ENCODE data around the gene RBM28.

RBM28 gene

DNA sequence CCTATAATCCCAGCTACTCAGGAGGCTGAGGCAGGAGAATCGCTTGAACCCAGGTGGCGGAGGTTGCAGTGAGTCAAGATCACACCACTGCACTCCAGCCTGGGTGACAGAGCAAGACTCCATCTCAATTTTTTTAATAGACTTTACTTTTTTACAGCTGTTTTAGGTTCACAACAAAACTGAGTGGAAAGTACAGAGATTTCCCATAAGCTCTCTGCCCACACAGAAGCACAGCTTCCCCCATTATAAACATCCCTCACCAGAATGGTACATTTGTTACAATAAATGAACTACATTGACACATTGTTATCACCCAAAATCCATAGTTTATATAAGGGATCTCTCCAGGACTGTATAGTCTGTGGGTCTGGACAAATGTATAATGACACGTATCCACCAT, 32.4 kb upstream of the RBM28 start:
- intact Hi-C loops (cut with DNase I), result no loop called here
- no peak for DNase-seq

- DNase-seq, result no peak
- intact Hi-C loops (cut with DNase I), result no loop called here
Measured at GRCh38 chr7:128374041-128374440, 30.3 kb upstream of the RBM28 start.

GRCh38 chr7:128373606-128374005, 29.9 kb upstream of the RBM28 start:
- intact Hi-C loops (cut with DNase I), result no loop called here
- peak in 1 of 42 donors; percentile 8 for DNase-seq

DNA sequence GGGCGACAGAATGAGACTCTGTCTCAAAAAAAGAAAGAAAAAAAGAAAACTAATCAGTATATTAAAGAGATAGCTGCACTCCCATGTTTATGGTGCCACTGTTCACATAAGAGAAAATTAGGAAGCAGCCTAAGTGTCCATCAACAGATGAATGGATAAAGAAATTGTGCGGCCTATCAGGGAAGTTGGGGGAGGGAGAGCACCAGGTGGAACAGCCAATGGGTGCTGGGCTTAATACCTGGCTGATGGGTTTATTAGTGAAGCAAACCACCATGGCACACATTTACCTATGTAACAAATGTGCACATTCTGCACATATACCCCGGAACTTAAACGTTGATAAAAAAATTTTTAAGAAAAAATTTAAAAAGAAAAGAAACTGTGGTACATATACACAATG, 26.8 kb upstream of the RBM28 start:
- DNase-seq, result no peak
- intact Hi-C loops (cut with DNase I), result no loop called here

- no peak for DNase-seq
- intact Hi-C loops (cut with DNase I), result no loop called here
Measured at GRCh38 chr7:128366986-128367385, 23.3 kb upstream of the RBM28 start.

GRCh38 chr7:128366300-128366699, 22.6 kb upstream of the RBM28 start:
- no peak for DNase-seq
- intact Hi-C loops (cut with DNase I), result no loop called here

- DNase-seq, result no peak
- intact Hi-C loops (cut with DNase I), result no loop called here
Measured at GRCh38 chr7:128365432-128365831, 21.7 kb upstream of the RBM28 start.

GRCh38 chr7:128364166-128364870, 20.6 kb upstream of the RBM28 start:
- peak in 1 of 42 donors; percentile 10 for DNase-seq

DNA sequence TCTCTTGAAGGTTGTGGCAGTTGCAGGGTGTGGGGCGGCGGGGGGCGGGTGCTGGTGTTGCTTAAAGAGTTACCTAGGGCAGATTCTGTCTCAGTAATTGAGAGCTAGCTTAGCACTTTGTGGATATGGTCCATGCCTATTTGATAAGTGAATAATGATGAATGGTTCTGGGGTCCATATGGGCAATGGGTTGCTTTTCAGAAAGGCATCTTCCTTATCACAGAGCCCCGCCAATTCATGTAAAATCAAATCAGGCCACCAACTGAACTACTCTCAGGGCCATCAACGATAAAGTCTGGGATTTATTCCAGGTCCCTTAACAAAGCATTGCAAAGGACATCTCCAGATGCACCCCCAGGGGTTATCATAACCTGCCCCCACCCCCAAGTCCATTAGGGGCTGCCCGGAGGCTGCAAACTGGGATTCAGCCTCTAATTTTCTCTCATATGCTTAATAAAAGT, 19.6 kb upstream of the RBM28 start:
- peak in 1 of 42 donors; percentile 12 for DNase-seq
- intact Hi-C loops (cut with DNase I), result no loop called here

More at GRCh38 chr7:128364166-128364870, 20.6 kb upstream of the RBM28 start:
- intact Hi-C loops (cut with DNase I), result no loop called here

DNA sequence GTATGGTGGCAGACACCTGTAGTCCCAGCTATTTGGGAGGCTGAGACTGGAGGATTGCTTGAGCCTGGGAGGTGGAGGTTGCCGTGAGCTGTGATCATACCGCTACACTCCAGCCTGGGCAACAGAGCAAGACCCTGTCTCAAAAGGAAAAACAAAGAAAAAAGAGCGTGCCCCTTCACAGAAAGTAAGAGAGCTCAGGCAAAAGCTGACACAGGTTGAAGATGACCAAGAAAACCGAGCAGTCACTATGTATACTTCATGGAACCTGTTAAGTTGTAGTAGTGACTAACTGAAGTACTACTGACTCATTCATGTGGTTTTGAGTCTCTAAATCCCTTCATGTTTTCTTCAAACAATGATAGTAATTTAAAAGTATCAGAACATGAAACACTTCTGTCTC, 19.0 kb upstream of the RBM28 start:
- DNase-seq, result no peak
- intact Hi-C loops (cut with DNase I), result no loop called here

GRCh38 chr7:128361411-128362379, 18.0 kb upstream of the RBM28 start, which contains the start of gene PRRT4:
Gene PRRT4 (minus strand): TSS chr7:128361690.
- peak in 41 of 42 donors; percentile 34 to 80 (median 56) for DNase-seq

DNA sequence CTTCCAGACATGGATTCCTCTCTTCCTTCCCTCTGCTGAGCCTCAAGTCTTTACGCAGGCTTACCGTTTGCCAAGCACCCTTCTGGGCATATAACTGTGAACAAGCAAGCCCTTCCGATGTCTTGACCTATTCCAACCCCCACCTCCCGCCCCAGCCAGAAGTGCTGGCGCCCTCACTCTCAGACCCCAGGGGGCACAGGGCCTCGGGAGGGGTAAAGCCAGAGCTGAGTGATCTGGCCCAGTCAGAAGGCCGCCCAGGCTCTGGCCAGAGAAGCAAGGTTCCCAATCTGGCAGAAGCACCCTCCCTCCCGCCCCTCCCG, 16.6 kb upstream of the RBM28 start:
- no peak for DNase-seq
- intact Hi-C loops (cut with DNase I), result no loop called here

More at GRCh38 chr7:128361411-128362379, 18.0 kb upstream of the RBM28 start, which contains the start of gene PRRT4:
- intact Hi-C loops (cut with DNase I), result no loop called here

DNA sequence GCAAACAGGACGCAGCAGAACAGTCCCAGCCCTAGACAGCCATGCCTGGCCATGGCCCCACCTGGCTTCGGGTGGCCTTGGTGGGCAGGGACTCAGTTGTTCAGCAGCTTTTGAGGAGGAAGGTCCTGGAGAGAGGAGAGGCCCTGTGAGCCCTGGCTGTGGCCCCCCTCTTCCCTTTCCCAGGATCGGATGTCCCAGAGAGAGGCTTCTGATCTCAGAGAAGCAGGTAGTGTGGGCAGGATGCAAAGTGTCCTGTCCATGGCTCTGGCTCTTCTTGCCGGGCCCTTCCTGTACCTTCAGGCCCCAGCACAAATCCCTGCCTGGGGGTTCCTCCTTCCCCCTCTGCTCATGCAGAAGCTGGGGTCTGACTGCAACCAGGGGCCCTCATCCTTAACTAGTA, 16.2 kb upstream of the RBM28 start:
- DNase-seq, result no peak
- intact Hi-C loops (cut with DNase I), result no loop called here

GRCh38 chr7:128359336-128359735, 15.6 kb upstream of the RBM28 start:
- DNase-seq, result no peak
- intact Hi-C loops (cut with DNase I), result no loop called here

DNA sequence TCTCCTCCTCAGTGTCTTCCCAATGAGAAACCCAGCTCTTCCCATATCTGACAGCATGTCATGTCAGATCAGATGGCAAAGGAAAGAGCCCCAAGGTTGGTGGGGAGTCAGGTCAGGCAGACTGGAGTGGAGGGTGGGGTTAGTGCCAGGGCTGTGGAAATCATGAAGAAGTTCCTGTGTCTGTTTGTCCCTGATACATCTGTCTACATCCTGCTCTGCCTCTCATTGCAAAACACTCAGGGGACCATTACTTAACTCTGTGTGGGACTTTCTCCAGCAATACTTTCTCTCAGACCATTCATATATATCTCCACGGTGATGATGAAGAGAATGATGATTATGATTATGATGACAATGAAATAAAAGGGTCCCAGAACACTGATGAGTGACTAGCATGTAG, 14.5 kb upstream of the RBM28 start:
- DNase-seq, result no peak
- intact Hi-C loops (cut with DNase I), result no loop called here

GRCh38 chr7:128357217-128357613, 13.5 kb upstream of the RBM28 start:
- intact Hi-C loops (cut with DNase I), result no loop called here
- DNase-seq, result no peak

- DNase-seq, result no peak
Measured at GRCh38 chr7:128356546-128357216, 13.0 kb upstream of the RBM28 start.

GRCh38 chr7:128353610-128354009, 9.9 kb upstream of the RBM28 start:
- no peak for DNase-seq
- intact Hi-C loops (cut with DNase I), result no loop called here

More at GRCh38 chr7:128356546-128357216, 13.0 kb upstream of the RBM28 start:
- intact Hi-C loops (cut with DNase I), result no loop called here

DNA sequence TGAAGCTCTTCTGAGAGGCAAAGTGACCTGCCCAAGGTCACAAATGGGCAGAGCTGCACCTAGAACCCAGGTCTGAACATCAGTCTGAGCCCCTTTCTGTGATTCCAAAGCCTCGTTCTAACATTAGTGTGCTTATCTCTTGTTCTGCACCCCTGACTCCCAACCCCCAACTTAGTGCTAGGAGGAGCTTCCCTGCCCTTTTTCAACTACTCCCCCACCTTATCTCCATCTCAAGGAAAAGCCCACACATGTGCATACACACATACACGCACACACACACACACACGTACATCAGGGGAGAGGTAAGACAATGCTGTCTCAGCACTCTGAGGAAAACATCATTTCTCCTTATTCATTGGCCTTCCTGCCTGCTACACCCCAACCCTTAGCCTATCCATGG, 9.5 kb upstream of the RBM28 start:
- intact Hi-C loops (cut with DNase I), result no loop called here
- peak in 2 of 42 donors; percentile 14 to 42 for DNase-seq

DNA sequence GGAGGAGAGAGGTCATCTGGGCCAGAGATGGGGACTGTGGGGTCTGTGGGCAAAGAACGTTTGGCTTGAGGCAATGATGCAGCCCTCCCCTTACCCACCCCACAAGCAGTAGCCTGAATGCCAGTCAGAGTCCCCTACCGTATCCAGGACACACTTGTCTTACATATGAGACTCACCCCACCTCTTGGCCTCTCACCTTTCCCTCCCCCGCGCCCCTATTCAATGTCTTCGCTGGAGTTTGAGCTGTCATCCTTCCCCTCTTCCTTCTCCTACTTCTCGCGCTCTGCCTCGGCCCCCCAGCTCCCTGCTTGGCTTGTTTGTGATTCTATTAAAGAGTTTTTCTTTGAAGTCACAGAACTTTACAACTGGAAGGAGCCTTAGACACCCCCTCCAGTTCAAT, 8.9 kb upstream of the RBM28 start:
- intact Hi-C loops (cut with DNase I), result no loop called here
- no peak for DNase-seq
